Stimulated activated CD4-positive, alpha-beta T cell treated with anti-CD3 and anti-CD28 coated beads, TNF-alpha, amount 100 ng/mL, for 4 hours (primary cell): ENCODE measurements around the gene NEK4.
A peak's percentile ranks its signal among the peaks of the same experiment; 100 is the strongest.

Source experiments
- DNase-seq, 3 experiments: peaks; one replicate each; pipeline ENCODE4 v3.0.0-alpha.2; 2020; ENCODE audit warnings: low read depth in 3 of 3

The NEK4 gene

GRCh38 chr3:52770496-52771333 lies at the start of gene NEK4:
Gene NEK4, minus strand, starts transcription at chr3:52770940. Its CDS starts 194 bp downstream, at chr3:52770746.
- peak; percentile 62 to 80 (median 65) for DNase-seq

- DNase-seq, result no peak
These were observed 49.2 kb upstream of the NEK4 start for GRCh38 chr3:52819936-52820335.

- no peak for DNase-seq
These were observed 47.1 kb upstream of the NEK4 start for GRCh38 chr3:52817860-52818259.

- DNase-seq, result no peak
These were observed 46.5 kb upstream of the NEK4 start for GRCh38 chr3:52817221-52817620.

DNA sequence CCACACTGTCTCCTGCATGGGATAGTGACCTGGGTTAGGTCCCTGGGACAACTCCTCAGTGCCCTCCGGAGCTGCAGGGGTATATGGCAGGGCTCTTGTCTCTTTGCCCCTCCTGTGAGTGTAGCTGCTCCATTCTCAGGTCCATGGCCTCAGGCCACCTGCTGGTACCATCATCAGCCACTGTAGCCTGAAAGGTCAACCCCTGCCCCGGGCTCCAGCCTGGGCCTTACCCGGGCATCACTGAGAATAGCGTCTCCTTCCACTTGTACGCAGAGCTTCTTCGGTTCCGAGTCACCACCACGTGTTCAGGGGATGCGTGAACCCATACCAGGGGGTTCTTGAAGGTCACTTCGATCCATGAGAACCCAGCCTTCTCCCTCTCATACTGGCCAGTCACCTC lies 45.9 kb upstream of the NEK4 start:
- no peak for DNase-seq

- DNase-seq, result no peak
These were observed 45.5 kb upstream of the NEK4 start for GRCh38 chr3:52816199-52816598.

- DNase-seq, result no peak
These were observed 43.1 kb upstream of the NEK4 start for GRCh38 chr3:52813810-52814209.

DNA sequence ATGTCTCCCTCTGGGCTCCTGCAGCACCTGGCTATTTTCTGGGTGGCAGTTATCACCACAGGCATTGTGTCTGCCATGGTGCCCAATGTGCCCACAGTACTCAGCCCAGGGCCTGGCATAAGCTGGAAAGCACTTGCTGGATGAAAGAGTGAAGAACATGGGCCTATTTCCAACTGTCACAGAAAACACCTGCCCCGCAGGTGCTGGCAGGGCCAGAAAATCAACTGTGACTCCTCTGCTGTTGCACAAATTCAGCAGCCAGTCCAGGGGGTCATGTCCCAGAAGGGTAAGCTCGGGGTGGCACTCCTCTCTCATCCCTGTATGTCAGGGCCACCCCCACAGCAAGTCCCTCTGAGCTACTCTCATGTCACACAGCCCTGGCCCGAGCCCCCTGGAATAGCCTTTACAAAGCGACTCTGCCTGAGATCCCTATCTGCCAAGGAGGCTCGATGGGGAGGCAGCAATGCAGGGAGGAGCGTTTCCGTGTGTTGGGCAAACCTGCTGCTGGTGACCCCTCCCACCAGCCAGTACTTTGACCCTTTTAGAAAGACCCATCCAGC lies 40.8 kb upstream of the NEK4 start:
- DNase-seq, result no peak

- DNase-seq, result no peak
These were observed 40.2 kb upstream of the NEK4 start for GRCh38 chr3:52810923-52811322.

GRCh38 chr3:52809662-52810377 lies 39.1 kb upstream of the NEK4 start:
- DNase-seq, result no peak

DNA sequence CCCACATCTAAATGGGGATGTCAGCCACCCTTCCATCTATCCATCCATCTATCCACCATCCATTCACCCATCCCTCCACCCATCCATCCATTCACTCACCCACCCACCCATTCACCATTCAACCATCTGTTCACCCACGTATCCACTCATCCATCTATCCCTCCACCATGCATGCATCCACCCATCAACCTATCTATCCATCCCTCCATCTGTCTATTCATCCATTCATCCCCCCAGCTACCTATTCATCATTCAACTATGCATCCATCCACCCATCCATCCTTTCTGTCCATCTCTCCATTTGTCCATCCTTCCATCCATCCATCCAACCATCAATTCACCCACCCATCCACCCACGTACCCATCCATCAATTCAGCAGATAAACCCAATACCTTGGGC lies 38.4 kb upstream of the NEK4 start:
- DNase-seq, result no peak

DNA sequence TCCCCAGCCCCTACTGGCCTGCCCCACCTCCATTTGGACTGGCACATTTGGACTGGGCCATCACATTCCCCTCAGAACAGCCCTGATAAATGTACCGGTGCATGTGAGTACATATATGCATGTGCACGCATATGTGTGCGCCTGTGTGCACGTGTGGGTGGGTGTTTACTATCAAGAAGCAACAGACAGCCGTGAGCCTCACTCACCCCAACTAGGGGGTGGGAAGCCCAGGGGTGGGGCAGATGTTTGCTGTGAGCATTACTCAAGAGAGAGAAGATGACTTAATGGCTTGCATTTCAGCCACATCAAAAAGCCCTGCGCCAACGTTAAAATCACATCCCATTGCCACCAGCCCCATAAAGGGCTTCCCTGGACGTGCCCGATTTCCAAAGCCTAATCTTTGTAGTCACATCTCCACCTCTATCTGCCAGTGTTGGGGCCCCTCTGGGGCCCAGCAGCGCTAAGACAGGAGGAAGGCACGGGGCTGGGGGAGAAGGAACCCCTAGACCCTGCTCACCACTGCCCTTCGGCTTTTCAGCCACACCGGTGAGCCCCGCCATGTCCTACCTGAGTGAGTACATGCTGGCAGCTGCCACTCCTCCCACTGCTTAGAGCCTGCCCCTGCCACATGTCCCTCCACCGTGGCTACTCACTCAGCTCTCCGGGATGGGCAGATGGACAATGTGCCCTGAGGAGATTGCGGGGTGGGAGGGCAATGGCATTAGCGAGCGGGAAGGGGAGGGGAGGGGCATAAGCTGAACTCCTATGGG lies 34.7 kb upstream of the NEK4 start:
- DNase-seq, result no peak

GRCh38 chr3:52801839-52802238 lies 31.1 kb upstream of the NEK4 start:
- no peak for DNase-seq

- no peak for DNase-seq
These were observed 29.3 kb upstream of the NEK4 start for GRCh38 chr3:52800079-52800478.

GRCh38 chr3:52798978-52799476 lies 28.3 kb upstream of the NEK4 start:
- no peak for DNase-seq

DNA sequence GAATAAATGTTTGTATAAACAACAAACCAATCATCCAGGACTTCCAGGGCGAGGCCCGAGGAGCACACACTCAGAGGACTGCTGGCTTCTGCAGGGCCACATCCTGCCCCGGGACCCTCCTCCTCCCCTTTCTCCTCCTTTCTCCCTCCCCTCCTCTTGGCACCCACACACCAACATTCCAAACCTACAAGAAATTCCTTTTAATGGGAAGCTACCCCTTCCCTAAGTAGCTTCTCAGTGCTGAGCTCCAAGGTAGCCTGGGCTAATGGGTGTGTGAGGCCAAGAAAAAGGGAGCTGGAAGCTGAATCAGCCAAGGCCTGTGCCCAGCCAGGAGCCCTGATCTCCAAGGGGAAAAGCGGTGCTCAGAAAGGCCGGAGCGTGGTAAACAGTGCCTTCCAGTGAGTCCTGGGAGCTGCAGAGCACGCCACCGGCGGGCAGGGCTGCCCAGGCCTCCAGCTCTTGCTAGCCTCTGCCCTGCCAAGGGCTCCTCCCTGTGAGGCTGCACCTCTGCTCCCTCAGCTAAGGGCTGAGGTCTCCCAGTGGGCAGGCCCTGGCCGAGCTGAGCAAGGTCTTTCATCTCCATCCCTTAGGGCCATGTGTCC lies 27.7 kb upstream of the NEK4 start:
- DNase-seq, result no peak

DNA sequence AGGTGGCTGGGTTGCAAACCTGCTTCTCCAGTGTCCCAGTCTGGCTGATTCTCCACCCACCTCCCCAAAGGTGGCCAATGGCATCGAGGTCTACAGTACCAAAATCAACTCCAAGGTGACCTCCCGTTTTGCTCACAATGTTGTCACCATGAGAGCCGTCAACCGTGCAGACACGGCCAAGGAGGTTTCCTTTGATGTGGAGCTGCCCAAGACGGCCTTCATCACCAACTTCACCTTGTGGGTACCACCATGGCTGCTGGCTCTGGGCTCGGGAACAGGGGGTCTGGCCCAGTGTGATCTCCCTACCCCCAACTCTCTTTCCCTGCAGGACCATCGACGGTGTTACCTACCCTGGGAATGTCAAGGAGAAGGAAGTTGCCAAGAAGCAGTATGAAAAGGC lies 25.7 kb upstream of the NEK4 start:
- no peak for DNase-seq

DNA sequence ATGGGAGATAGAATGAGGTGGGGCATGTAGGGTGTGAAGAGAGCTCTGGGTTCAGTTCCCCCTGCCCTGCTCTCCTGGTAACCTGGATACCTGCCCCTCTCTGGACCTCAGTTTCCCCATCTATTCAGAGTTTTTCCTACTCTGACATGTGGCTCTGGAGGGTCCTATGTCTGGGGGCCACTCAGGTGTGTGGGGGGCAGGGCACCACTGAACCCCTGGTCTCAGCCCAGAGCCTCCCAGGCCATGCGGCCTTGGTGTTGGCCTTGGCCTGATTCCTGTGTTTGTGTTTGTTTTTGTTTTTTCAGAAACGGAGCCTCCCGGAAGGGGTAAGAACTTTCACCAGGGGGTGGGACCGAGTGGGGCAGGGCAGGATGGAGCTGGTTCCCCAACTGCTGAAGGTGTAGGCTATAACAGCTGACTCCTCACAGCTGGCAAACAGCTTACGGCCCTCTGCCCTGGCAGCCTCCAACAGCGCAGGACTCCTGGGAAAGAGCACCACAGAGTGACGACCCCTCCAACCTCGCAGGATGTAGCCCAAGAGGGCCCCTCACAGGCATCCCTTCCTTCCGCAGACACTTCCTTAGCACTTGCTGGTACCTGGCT lies 24.7 kb upstream of the NEK4 start:
- DNase-seq, result no peak

DNA sequence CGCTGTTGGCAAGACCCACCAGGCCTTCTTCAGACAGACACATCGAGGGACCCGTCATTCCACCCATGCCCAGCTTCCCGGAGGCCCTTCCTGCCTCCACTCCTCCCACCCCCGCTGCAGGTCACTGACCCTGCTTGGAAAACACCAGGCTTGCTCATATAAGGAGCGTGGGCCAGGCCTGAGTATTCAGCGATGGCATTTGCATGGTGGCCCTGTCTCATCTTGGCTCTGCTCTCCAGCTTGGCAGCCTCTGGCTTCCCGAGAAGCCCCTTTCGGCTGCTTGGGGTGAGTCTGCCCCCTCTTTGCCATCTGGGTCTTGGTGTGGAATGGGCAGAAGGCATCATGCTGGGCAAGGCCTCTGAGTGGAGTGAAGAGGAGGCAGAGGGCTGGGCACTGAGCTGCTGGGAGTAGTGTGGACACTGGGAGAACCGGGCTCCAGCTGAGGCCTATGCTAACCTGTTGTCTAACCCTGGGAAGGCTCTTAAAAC lies 23.9 kb upstream of the NEK4 start, which contains the start of gene ITIH3:
ITIH3 (plus strand) TSS at position 185 of the 488 bp plus-strand sequence; CDS start at position 193, 8 bp downstream.
- DNase-seq, result no peak

DNA sequence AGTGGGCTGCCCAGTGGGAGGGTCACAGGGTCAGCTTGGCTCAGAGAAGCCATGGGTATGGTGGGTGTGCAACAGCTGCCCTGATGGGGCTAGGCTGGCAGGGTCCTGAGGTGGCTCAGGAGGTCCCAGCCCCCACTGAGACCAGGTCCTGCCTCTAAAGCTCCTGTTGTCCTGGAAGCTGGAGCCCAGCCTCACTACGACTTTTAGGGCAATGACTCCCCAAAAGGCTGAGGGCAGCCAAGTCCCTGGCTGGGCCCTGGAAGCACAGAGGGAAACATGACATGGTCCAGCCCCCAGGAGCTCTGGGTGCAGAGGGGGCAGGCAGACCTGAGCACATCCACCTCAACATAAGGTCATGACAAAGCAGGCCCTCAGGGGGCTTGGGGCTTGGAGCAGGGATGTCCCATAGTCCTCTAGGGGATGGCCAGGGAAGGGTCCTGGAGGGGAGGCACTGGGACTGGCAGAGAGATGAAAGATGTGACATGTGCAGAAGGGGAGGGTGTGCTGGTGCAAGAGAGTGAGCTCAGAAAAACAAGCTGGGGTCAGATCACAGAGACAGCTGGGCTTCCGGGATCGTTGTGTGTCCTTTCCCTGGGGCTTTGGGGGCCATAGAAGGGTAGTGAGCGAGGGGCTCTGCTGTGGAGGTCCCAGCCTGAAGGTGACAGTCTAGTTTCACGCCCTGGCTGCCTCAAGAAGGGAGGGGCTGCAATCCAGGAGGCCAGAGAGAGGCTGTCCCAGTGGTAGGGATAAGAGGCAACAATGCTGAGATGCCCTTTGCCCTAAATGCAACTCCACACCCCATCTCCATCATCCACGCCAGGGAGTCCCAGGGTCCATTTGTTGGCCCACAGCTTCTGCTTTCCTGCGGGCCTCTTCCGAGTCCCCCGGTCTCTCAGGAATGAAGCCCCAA lies 23.2 kb upstream of the NEK4 start:
- DNase-seq, result no peak
